GM13977 (cell line): Measurements from ENCODE around the gene KAZN.

Source experiments
- DNase-seq: peaks from one replicate; pipeline ENCODE4 v3.0.0; 2012; ENCODE audit warnings: low spot score
- CTCF ChIP-seq: IDR thresholded peaks from 2 replicates; pipeline ENCODE4 v1.5.1; 2012; ENCODE audit warnings: mild to moderate bottlenecking, control low read depth; ENCODE audit not compliant: insufficient read depth; ENCODE audit errors: extremely low read depth, missing control alignments
- in situ Hi-C: fragments of 300-500 bp; cut with MboI; formaldehyde crosslinking; loops from one replicate; pipeline ENCODE4 v1.12.0; 2022; ENCODE audit warnings: low sequenced_read_pairs, low pct_unique_long_range_greater_than_20kb, mixed read lengths, inconsistent platforms; ENCODE audit not compliant: unreplicated experiment

Gene KAZN

GRCh38 chr1:14672005-14672404, 73.5 kb downstream of the KAZN start:
- no peak for TF ChIP-seq CTCF
- in situ Hi-C loops: no loop called here
- peak; percentile 31 for DNase-seq

- no peak for DNase-seq
- no peak for TF ChIP-seq CTCF
- in situ Hi-C loops: no loop called here
Observed at GRCh38 chr1:14674030-14674429, 75.5 kb downstream of the KAZN start.

- no peak for DNase-seq
- in situ Hi-C loops: no loop called here
- TF ChIP-seq CTCF: no peak
Observed at GRCh38 chr1:14676400-14676799, 77.9 kb downstream of the KAZN start.

- no peak for TF ChIP-seq CTCF
Observed at GRCh38 chr1:14677292-14677971, 78.9 kb downstream of the KAZN start.

GRCh38 chr1:14678011-14678638, 79.6 kb downstream of the KAZN start:
- in situ Hi-C loops: no loop called here
- no peak for TF ChIP-seq CTCF
- no peak for DNase-seq

More at GRCh38 chr1:14677292-14677971, 78.9 kb downstream of the KAZN start:
- no peak for DNase-seq
- in situ Hi-C loops: no loop called here

- no peak for DNase-seq
- in situ Hi-C loops: no loop called here
- no peak for TF ChIP-seq CTCF
Observed at GRCh38 chr1:14679027-14679688, 80.7 kb downstream of the KAZN start.
